ENCODE results near the gene SORCS2. TPM values are rescaled to one million over a fixed set of nuclear protein-coding genes. Genes with fewer than 3 reads are reported as not detected.

The SORCS2 gene
- polyA plus RNA-seq, 1 of the 3 experiments (the other 2 are of a cell fraction), result 1.6 TPM

DNA sequence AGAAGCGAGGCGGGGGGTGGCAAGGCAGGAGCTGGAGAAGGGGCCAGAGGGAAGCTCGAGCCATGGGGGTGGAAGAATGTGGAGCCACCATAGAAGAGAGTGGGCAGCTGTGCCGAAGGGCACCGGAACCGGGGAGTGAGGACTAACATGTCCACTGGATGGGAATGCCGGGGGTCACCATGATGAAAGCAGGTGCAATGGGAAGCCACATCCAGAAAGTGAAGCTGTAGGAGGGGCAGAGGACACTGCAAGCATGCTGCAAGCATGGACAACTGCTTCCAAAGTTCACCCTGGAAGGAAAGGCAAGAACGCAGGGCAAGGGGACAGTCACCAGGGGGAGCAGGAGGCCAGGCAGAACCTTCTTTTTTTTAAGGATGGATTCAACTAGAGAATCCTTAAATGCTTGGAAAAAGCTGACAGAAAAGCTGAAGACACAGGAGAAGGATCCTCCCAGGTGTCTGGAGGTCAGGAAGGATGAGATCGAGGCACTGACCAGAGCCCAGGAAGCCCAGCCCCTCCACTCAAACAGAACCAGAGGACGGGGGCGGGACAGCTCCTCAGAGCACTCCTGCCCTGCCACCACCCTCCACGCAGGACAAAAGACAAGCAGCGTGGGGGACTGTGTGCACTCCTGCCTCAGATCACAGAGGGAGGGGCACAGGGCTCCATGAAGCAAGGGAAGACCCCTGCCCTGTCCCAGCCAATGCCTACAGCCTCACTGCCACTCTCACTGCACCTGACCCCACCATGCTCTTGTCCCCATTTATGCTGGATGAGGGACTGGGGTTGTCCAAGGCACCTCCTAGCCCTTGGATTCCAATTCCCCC lies 578.1 kb downstream of the SORCS2 start:
- peaks cover 83 to 93% of the 10 kb centered on the region in 2 experiments for H3K36me3 ChIP-seq (replicated peaks in 1 of 2; ENCODE audit: control insufficient read depth in 1 of 2, insufficient read depth in 2 of 2, low read length in 1 of 2)
- no peaks in the 10 kb centered on the region for H3K9me3 ChIP-seq
- no peak overlapping the region for H3K4me3 ChIP-seq (ENCODE audit: low read depth in 2 of 2, low read length in 1 of 2)
- no peak overlapping the region for H3K9ac ChIP-seq
- H4K20me1 ChIP-seq (ENCODE audit: insufficient read depth), result peaks cover 75% of the 10 kb centered on the region
- peaks cover 0 to 27% of the 10 kb centered on the region in 2 experiments; a peak in 1 of 4 replicates for H3K4me1 ChIP-seq (ENCODE audit: control insufficient read depth in 1 of 2, insufficient read depth in 2 of 2, low read depth in 1 of 2, low read length in 1 of 2)
- 96% methylated on average over 11 of the region's 13 CpGs for WGBS (ENCODE audit: low lambda C conversion rate)
- TF ChIP-seq RXRA (IDR thresholded peaks at IDR 0.05; ENCODE audit: borderline replicate concordance, low read depth) (no peak), CTCF (IDR thresholded peaks at IDR 0.05) (peak; percentile 63), TAF1 (IDR thresholded peaks at IDR 0.05; ENCODE audit: borderline replicate concordance, low read depth, low read length) (no peak), YY1 (IDR thresholded peaks at IDR 0.05; ENCODE audit: low read depth) (no peak), TCF12 (IDR thresholded peaks at IDR 0.05) (no peak), RAD21 (IDR thresholded peaks at IDR 0.05; ENCODE audit: low read length) (peak; percentile 69), MAX (IDR thresholded peaks at IDR 0.05; ENCODE audit: low read depth) (no peak), MXI1 (IDR thresholded peaks at IDR 0.05; ENCODE audit: low read depth, low read length) (no peak), USF1 (IDR thresholded peaks at IDR 0.05; ENCODE audit: borderline replicate concordance, low read depth) (no peak), GATA2 (CRISPR knock-in tag; IDR thresholded peaks at IDR 0.05) (no peak), RFX5 (IDR thresholded peaks at IDR 0.05; ENCODE audit: low read length) (no peak), TEAD4 (IDR thresholded peaks at IDR 0.05; ENCODE audit: borderline replicate concordance, insufficient read depth) (no peak), NFIC (IDR thresholded peaks at IDR 0.05; ENCODE audit: borderline replicate concordance) (no peak), CHD2 (IDR thresholded peaks at IDR 0.05; ENCODE audit: low read length, partially characterized antibody) (no peak), ELF1 (IDR thresholded peaks at IDR 0.05) (no peak), EP300 (IDR thresholded peaks at IDR 0.05; ENCODE audit: borderline replicate concordance in 1 of 2, low read depth in 1 of 2, low read length in 1 of 2) (no peak), SMC3 (IDR thresholded peaks at IDR 0.05; ENCODE audit: low read depth, low read length) (peak; percentile 72), FOSL2 (IDR thresholded peaks at IDR 0.05; ENCODE audit: borderline replicate concordance, low read depth) (no peak), GABPA (IDR thresholded peaks at IDR 0.05; ENCODE audit: low read depth) (no peak), SIN3A (IDR thresholded peaks at IDR 0.05; ENCODE audit: borderline replicate concordance, low read depth, low read length) (no peak), USF2 (IDR thresholded peaks at IDR 0.05; ENCODE audit: borderline replicate concordance, low read depth, low read length) (no peak), MEF2A (IDR thresholded peaks at IDR 0.05; ENCODE audit: borderline replicate concordance, low read depth) (no peak), RCOR1 (IDR thresholded peaks at IDR 0.05; ENCODE audit: low read length) (no peak)
- TF ChIP-seq, protein P1, sequence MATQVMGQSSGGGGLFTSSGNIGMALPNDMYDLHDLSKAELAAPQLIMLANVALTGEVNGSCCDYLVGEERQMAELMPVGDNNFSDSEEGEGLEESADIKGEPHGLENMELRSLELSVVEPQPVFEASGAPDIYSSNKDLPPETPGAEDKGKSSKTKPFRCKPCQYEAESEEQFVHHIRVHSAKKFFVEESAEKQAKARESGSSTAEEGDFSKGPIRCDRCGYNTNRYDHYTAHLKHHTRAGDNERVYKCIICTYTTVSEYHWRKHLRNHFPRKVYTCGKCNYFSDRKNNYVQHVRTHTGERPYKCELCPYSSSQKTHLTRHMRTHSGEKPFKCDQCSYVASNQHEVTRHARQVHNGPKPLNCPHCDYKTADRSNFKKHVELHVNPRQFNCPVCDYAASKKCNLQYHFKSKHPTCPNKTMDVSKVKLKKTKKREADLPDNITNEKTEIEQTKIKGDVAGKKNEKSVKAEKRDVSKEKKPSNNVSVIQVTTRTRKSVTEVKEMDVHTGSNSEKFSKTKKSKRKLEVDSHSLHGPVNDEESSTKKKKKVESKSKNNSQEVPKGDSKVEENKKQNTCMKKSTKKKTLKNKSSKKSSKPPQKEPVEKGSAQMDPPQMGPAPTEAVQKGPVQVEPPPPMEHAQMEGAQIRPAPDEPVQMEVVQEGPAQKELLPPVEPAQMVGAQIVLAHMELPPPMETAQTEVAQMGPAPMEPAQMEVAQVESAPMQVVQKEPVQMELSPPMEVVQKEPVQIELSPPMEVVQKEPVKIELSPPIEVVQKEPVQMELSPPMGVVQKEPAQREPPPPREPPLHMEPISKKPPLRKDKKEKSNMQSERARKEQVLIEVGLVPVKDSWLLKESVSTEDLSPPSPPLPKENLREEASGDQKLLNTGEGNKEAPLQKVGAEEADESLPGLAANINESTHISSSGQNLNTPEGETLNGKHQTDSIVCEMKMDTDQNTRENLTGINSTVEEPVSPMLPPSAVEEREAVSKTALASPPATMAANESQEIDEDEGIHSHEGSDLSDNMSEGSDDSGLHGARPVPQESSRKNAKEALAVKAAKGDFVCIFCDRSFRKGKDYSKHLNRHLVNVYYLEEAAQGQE (IDR thresholded peaks at IDR 0.05; ENCODE audit: low read depth, low read length), result no peak
- TF ChIP-seq, protein P2, sequence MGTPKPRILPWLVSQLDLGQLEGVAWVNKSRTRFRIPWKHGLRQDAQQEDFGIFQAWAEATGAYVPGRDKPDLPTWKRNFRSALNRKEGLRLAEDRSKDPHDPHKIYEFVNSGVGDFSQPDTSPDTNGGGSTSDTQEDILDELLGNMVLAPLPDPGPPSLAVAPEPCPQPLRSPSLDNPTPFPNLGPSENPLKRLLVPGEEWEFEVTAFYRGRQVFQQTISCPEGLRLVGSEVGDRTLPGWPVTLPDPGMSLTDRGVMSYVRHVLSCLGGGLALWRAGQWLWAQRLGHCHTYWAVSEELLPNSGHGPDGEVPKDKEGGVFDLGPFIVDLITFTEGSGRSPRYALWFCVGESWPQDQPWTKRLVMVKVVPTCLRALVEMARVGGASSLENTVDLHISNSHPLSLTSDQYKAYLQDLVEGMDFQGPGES (IDR thresholded peaks at IDR 0.05; ENCODE audit: low read depth, low read length), result no peak
- CTCF ChIA-PET, result interaction anchor here (0.6 to 7.2 kb wide), 28 partner anchors 9 to 579 kb away, joined by 3 to 137 read pairs (median 4); partner anchors contain the start of gene SORCS2
- no peaks in the 10 kb centered on the region for H3K9me2 ChIP-seq
- peaks cover 45% of the 10 kb centered on the region for H3F3A ChIP-seq (replicated peaks; ENCODE audit: insufficient read depth)
- H3K27ac ChIP-seq (ENCODE audit: low read depth in 2 of 2, low read length in 1 of 2), result peak overlapping the region in 1 of 2 experiments; percentile 25; a peak in 1 of 4 replicates
- H3K4me2 ChIP-seq, result no peak overlapping the region
- peak; percentile 73 for DNase-seq
- H3K79me2 ChIP-seq (ENCODE audit: insufficient read depth), result peaks cover 97% of the 10 kb centered on the region
- no peak overlapping the region for H2AFZ ChIP-seq (ENCODE audit: low read depth)
- POLR2A ChIA-PET, result no interaction called here
- H3K27me3 ChIP-seq (ENCODE audit: insufficient read depth), result no peaks in the 10 kb centered on the region

Measured in SK-N-SH (cell line).